ELR (cell line): ENCODE data around the gene BMP15.

ENCODE experiments used
- DNase-seq: peaks from one replicate; pipeline ENCODE4 v3.0.0-alpha.2; 2015; ENCODE audit warnings: low read depth

Gene BMP15

GRCh38 chrX:50910685-50911176, at the start of gene BMP15:
BMP15 (plus strand) TSS chrX:50910735; CDS start chrX:50910784, 49 bp downstream.
- no peak for DNase-seq

GRCh38 chrX:50863471-50863870, 47.1 kb upstream of the BMP15 start:
- DNase-seq: no peak

GRCh38 chrX:50865311-50865710, 45.2 kb upstream of the BMP15 start:
- no peak for DNase-seq

- no peak for DNase-seq
These were observed 38.5 kb upstream of the BMP15 start for GRCh38 chrX:50871922-50872453.

- no peak for DNase-seq
These were observed 35.7 kb upstream of the BMP15 start for GRCh38 chrX:50874876-50875275.

- DNase-seq: no peak
These were observed 34.0 kb upstream of the BMP15 start for GRCh38 chrX:50876551-50876950.

GRCh38 chrX:50877310-50877709, 33.2 kb upstream of the BMP15 start:
- DNase-seq: no peak

- no peak for DNase-seq
These were observed 29.5 kb upstream of the BMP15 start for GRCh38 chrX:50881028-50881427.

GRCh38 chrX:50888884-50889283, 21.7 kb upstream of the BMP15 start:
- no peak for DNase-seq

- no peak for DNase-seq
These were observed 21.0 kb upstream of the BMP15 start for GRCh38 chrX:50889582-50889981.

- no peak for DNase-seq
These were observed 17.5 kb upstream of the BMP15 start for GRCh38 chrX:50893047-50893446.

- DNase-seq: no peak
These were observed 17.1 kb upstream of the BMP15 start for GRCh38 chrX:50893466-50893865.

GRCh38 chrX:50905334-50905733, 5.2 kb upstream of the BMP15 start:
- DNase-seq: no peak

- DNase-seq: no peak
These were observed 3.0 kb downstream of the BMP15 start for GRCh38 chrX:50913520-50913919.

- no peak for DNase-seq
These were observed 9.6 kb downstream of the BMP15 start for GRCh38 chrX:50920132-50920531.

- no peak for DNase-seq
These were observed 16.6 kb downstream of the BMP15 start for GRCh38 chrX:50927127-50927526.

- no peak for DNase-seq
These were observed 31.1 kb downstream of the BMP15 start for GRCh38 chrX:50941638-50942037.

- no peak for DNase-seq
These were observed 31.9 kb downstream of the BMP15 start for GRCh38 chrX:50942471-50942870.

GRCh38 chrX:50952406-50952805, 41.9 kb downstream of the BMP15 start:
- no peak for DNase-seq

GRCh38 chrX:50953832-50954231, 43.3 kb downstream of the BMP15 start:
- no peak for DNase-seq

GRCh38 chrX:50962156-50962555, 51.6 kb downstream of the BMP15 start:
- no peak for DNase-seq

GRCh38 chrX:50963842-50964241, 53.3 kb downstream of the BMP15 start:
- no peak for DNase-seq
